ENCODE results near the gene CPAMD8. TPM values are rescaled to one million over a fixed set of nuclear protein-coding genes. Genes with fewer than 3 reads are reported as not detected.
"Not testable (repeated sequence)": the region's sequence is repeated elsewhere in the genome, so short reads cannot be mapped to it uniquely, and the experiment has no call there.

Gene CPAMD8
- total RNA-seq, 1 experiment from 2014 or later: 0.11 TPM

DNA sequence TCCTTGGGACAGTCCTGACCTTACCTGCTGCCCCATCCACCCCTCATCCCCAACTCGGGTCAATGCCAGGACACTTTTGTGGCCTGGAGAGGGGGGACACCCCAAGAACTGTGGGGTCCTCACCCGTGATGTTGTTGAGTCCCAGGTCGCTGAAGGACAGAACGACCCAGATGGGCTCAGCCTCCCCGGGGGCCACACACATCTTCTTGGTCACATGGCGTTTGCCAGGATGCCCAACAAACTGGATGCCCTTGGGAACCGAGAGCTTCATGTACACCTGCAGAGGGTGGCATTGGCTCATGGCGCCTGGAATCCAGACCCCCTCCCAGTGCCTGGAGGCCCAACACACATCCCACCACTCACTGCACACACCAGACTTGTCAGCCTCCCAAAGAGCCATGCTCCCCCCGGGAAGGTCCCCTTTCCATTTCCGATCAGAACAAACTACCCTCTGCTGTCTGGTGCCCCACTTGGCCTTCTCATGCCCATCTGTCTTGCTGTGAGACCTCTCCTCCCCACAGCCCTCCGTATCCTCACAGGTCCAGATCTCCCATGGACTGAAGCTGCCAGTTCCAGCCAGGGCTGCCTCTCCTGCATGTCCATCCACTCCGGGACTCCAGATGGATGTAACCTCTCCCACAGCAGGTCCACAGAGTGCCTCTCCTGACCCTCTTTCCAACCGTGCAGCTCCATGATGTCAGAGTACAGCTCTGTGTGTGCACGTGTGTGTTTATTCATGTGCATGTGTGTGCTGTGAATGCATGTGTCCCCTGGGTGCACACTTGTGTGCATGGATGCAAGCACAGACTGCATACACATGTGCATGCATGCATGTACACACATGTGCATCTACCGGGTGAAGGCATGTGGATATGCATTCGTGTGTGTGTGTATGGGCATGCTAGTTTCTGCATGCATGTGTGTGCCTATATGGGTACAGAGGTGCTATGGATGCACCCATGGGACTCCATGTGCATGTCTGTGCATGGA lies 79.4 kb downstream of the CPAMD8 start:
- no peak for DNase-seq (ENCODE audit: low read depth)

DNA sequence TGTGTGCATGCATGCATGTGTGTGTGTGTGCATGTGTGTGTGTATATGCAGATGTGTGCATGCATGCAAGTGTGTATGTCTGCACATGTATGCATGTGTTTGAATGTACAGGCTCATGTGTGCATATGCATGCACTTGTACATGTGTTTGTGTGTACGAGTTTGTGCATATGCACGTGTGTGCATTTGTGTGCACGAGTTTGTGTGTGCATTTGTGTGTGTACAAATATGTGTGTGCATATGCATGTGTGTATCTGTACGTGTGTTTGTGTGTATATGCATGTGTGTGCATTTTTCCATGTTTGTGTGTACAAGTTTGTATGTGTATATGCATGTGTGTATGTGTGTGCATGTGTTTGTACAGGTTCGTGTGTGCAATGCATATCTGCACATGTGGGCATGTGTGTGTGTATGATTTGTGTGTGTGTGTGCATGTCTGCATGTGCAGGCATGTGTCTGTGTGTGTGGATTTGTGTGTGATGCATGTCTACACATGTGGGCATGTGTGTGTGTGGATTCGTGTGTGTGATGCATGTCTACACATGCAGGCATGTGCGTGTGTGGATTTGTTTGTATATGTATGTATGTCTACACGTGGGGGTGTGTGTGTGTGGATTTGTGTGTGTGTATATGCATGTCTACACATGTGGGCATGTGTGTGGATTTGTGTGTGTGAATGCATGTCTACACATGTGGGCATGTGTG lies 80.7 kb downstream of the CPAMD8 start:
- DNase-seq (ENCODE audit: low read depth): no peak

DNA sequence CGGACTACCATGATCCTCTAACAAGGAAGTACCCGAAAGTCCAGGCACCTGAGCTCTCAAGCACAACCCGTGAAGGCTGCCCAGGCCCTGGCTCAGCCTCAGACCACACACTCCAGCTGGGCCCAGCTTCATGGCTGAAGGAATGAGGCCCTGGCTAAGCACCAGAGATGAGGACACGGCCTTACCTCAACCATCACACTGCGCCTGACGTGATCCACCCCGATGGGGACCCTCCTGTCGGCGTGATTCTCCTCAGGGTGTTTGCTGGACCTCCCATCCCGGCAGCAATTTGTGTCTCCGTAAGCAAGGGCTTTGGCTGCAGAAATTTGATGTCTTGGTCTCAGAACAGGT lies 81.3 kb downstream of the CPAMD8 start:
- DNase-seq (ENCODE audit: low read depth): no peak

DNA sequence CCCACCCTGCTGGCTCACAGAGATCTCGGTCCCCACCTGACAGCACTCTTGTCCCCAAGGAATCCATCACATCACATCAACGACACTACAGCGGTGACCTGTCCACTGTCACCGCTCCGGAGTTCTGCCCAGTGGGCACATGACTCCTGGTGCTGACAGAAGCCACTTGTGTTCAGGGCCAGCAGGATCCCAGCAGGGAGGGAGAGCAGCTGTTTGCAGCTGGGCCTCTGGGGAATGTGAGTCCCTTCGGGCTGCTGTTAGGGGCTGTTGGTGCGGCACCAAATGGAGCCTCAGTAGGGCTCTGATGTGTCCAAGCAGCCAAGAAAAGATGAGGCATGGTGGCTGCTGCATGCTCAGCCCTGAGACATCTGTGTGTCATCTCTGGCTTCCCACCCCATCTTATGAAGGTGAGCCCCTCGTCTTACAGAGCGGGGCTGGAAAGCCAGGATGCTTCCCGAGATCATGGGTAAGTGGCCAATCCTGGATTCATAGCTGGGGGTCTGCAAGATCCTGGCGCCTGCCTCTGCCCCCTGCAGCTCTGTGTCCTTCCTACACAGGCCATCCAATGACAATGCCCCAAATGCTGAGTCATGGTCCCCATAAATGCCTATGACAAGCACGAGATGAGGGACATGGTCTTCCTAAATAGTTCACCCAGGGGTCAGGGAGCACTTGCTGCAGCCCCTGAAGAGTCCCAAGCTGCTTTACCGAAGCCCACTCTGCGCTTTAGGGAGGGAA lies 81.8 kb downstream of the CPAMD8 start:
- no peak for DNase-seq (ENCODE audit: low read depth)

DNA sequence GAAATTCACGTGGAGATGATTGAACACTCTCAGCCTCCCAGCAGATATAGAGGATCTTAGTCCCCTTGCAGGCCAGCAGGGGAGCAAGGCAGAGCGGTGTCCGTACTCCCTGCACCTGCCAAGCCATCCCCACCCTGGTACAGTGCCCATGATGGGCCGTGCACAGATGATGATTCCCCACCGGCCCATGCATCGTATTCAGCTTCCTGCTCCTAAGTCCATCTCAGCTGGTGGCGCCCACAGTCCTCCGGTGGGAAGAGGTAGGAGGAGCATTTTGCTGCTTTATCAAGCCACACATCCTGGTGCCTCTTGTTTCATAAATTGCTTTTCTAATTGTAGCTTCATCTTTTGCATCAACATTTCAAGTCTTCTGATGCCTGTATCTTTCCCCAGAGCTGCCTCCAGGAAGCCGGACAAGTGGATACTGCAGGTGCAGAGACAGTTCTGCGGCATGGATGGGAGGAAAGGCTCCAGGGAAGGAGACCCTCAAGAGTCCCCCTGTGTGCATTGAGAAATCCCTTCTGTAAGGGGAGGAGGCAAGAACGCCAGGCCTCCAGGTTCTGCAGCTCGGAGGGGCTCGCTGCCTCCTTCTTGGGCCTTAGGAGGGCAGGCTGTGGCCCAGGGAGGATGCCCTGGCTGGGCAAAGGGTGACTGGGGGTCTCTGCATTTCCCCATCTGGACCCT lies 82.5 kb downstream of the CPAMD8 start:
- no peak for DNase-seq (ENCODE audit: low read depth)

DNA sequence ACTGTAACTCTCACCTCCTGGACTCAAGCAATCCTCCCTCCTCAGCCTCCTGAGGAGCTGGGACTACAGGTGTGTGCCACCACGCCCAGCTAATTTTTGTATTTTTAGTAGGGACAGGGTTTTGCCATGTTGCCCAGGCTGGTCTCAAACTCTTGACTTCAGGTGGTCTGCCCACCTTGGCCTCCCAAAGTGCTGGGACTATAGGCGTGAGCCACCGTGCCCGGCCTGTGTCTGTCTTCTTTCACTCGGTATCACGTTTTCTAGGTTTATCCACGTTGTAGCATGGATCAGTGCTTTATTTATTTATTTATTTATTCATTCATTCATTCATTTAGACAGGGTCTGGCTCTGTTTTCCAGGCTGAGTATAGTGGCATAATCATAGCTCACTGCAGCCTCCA lies 83.5 kb downstream of the CPAMD8 start:
- not testable (repeated sequence) for DNase-seq (ENCODE audit: low read depth)

DNA sequence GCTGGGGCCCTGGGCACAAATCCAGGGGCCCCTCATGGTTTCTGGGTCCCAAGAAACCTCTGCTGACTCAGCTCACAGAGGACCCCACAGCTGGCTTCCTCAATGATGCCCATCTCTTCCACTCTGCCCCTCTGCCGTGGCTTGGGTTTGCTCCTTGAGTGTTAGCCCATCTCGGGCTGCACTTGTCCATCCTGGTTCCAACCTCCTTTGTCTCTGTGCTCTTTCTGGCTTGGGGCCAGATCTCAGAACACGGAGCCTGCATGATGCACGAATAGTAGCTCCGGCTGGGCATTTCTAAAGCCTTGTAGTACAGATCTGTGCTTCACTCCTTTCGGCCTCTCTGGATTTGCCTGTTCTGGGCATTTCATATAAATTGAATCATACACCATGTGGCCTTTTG lies 84.0 kb downstream of the CPAMD8 start:
- DNase-seq (ENCODE audit: low read depth): no peak

DNA sequence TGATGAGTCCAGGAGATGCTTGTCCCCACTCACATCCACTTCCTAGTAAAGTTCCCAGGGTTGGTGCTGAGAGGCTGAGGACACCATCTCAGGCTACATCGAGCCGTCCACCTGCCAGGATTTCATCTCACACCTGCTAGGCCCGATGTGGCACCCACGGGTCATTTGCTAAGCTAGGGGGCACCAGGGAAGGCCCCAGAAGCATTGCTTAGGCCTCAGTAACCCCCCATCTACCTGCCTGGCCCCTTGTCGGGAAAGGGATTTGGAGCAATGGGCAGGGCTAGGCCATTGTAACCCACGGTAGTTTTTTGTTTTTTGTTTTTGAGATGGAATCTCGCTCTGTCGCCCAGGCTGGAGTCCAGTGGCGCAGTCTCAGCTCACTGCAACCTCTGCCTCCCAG lies 86.0 kb downstream of the CPAMD8 start:
- no peak for DNase-seq (ENCODE audit: low read depth)

DNA sequence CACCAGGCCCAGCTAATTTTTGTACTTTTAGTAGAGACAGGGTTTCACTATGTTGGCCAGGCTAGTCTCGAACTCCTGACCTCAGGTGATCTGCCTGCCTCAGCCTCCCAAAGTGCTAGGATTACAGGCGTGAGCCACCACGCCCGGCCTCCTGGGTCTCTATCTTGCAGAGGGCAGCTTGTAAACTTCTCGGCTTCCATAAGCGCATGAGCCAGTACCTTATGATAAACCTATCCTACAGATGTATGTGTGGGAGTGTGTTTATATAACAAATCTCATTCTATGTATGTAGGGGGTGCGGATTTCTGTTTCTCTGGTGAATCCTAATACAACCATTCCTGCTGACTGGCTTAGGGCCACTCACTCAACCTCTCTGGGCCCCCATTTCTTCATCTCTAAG lies 86.5 kb downstream of the CPAMD8 start:
- DNase-seq (ENCODE audit: low read depth): not testable (repeated sequence)

DNA sequence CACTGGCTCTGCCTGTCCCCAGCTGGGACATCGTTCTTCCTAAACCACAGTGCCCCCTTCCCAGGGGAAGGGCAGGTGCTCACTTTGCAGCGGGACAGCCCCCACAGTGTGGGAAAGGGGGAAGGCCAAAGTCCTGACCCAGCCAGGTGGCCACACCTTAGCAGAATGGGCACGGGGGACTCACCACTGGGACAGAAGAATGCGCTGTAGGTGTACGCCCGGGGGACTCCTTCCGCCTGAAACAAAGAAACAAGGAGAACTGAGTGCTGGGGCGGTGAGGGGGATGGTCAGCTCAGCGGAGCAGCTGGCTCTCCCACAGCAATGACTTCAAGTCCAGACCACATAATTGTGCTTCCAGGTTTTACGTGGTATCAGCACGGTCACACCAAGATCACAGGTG lies 88.4 kb downstream of the CPAMD8 start:
- DNase-seq (ENCODE audit: low read depth): no peak

DNA sequence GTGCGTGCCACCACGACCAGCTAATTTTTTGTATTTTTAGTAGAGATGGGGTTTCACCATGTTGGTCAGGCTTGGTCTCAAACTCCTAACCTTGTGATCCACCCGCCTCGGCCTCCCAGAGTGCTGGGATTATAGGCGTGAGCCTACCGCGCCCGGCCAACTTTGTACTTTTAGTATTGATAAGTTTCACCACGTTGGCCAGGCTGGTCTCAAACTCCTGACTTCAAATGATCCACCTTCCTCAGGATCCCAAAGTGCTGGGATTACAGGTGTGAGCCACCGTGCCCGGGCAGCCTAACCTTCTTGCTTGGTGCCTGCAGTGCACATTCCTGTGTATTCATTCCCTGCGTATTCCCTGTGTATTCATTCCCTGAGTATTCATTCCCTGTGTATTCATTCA lies 88.8 kb downstream of the CPAMD8 start:
- DNase-seq (ENCODE audit: low read depth): not testable (repeated sequence)

DNA sequence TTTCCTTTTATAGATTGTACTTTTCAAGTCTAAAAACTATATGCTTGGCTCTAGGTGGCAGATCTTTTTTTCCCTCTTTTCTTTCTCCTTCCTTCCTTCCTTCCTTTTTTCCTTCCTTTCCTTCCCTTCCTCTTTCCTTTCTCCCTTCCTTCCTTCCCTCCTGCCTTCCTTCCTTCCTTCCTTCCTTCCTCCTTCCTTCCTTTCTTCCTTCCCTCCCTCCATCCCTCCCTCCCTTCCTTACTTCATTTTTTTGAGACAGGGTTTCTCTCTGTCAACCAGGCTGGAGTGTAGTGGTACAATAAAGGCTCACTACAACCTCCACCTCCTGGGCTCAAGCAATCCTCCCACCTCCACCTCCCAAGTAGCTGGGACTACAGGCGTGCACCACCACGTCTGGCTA lies 89.7 kb downstream of the CPAMD8 start:
- no peak for DNase-seq (ENCODE audit: low read depth)

DNA sequence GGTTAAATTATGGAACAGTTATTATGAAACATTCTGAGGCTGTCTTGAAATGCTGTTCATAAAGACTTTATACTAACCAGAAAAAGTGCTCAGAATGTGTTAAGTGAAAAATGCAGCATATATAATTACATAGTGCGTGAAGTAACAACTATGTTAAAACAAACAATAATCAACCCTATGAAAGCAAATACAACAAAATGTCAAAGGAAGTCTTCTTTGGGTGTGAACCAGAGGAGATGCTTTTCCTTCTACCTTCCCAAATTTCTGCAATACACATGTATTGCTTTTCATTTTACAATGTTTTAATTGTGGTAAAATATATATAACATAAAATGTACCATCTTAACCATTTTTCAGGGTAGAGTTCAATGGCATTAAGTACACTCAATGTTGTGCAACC lies 92.1 kb downstream of the CPAMD8 start:
- DNase-seq (ENCODE audit: low read depth): no peak

DNA sequence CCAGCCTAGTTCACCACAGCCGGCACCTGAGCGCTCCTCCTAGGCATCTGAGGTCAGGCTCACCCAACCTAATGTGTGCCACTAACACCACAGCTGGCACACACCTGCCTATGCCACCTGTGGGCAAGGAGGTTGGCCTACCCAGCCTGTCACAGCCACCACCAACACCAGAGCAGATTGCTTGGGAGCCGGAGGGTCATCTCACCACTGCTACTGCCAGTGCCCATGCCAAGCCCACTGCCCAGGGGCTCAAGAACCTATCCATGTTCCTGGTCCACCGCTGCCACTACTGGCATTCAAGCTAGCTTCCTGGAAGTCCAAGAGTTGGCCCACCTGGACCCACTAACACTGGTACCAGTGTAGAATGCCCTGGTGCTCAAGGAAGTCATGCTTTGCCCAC lies 95.3 kb downstream of the CPAMD8 start:
- no peak for DNase-seq (ENCODE audit: low read depth)

DNA sequence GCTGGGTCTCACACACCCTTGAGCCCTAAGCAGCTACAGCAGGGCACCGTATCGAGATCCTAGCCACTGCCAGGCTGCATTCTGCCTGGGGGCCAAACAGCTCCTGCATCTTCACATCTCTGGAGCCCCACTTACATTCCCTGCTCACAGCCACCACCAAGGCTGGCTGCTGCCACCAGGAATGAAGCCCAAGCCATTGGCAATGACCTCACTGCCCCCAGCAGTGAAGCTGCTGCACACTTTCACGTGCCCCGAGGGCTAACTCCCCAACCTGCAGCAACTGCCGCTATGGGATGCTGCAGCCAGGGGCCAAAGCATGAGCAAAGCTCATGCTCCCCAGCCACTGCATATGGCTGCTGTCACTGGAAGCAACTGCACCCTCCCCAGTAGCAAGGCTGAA lies 95.9 kb downstream of the CPAMD8 start:
- DNase-seq (ENCODE audit: low read depth): no peak

DNA sequence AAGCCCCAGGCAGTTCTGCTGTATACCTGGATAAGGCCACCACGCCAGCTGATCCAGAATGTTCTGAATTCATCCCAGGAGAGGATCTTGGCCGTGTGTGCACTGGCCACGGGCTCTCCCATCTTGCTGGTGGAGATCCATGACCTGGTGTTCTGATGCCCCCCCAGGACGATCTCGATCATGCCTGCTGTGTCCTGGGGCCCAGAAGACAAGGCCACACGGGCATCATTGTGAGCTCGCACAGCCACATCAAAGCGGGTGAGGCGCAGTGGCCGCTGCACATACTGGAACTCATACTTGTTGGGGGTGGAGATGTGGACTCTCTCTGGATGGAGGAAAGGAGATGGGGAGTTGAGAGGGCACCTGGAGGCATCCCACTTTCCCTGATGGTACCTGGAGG lies 97.7 kb downstream of the CPAMD8 start:
- no peak for DNase-seq (ENCODE audit: low read depth)

DNA sequence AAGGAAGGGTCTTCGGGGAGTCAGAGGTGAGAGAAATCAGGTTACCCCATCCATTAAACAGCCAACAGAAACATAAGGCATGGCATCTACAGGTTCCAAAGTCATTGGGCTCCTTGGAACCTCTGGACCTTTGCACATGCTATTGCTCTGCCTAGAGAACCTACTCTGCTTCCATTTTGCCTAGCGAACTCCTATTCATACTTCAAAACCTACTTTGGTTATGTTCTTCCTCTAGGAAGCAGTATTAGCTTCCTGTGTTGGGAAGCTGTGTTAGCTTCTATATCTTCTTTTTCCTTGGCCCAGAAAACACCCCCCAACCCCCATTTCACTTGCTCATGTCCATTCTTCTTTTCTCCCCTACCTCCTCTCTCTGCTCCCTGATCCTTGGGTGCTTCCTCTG lies 98.3 kb downstream of the CPAMD8 start:
- no peak for DNase-seq (ENCODE audit: low read depth)

DNA sequence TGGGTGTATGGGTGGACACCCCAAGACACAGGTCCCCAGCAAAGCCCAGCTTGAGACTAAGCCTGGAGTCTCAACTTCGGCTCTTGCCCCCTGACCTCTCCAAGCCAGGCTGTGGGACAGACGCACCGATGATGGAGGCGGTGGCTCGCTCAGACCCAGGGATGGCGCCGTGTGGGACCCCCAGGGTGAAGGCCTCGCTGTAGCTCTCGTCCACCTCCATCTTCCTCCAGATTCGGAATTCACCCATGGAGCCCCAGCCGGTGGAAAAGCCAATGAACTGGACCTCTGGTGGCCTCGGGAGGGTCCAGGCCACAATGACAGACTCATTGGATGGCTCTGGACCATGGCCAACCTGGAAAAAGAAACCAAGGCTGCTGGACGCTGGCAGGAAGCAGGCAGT lies 98.7 kb downstream of the CPAMD8 start:
- no peak for DNase-seq (ENCODE audit: low read depth)

DNA sequence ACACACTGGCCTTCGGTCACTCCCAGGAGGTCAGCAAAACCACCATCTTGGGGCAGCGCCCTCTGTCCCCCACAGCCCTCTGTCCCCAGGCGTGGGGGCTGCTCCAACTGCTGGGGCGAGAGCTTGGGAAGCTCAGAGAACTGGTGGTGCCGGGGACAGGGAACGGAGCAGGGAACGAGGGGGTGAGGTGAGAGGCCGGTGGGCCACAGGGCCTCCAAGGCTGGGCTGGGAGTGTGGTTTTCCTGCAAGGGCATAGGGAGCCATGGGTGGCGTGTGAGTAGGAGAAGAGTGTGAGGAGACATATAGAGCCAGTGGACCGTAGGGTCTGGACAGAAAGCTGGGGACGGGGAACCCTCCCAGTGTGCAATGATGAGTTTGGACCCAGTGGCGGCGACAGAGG lies 103.7 kb downstream of the CPAMD8 start:
- no peak for DNase-seq (ENCODE audit: low read depth)

DNA sequence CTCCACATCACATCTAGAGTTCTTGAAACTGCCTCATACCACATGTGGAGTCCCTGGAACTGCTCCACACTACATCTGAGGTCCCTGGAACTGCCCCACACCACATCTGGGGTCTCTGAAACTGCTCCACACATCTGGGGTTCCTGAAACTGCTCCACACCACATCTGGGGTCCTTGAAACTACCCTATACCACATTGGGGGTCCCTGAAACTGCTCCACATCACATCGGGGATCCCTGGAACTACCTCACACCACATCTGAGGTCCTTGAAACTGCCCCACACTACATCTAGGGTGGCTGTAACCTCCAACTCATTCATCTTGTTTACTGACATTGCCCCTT lies 104.0 kb downstream of the CPAMD8 start:
- DNase-seq (ENCODE audit: low read depth): no peak

DNA sequence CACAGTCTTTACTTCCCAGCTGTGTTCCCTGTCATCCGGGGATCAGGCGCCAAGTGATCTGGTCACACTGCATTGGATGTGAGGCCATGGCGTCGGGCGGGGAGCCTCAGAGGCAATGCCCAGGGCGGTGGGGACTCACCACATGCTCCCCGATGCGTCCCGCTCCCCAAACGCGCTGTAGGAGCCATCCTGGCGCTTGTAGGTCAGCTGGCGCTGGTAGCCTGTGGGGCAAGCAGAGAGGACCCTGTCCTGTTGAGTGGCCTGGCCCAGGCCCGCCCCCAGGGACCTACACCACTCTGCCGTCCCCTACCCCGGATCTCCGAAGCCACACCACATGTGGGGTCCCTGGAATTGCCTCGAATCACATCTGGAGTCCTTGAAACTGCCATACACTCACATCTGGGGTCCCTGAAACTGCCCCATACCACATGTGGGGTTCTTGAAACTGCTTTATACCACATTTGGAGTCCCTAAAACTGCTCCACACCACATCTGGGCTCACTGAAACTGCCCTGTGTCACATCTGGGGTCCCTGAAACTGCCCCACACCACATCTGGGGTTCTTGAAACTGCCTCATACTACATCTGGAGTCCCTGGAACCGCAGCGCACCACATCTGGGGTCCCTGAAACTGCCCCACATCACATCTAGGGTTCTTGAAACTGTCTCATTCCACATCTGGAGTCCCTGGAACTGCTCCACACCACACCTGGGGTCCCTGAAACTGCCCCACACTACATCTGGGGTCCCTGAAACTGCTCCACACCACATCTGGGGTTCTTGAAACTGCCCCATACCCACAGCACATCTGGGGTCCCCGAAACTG lies 104.6 kb downstream of the CPAMD8 start:
- no peak for DNase-seq (ENCODE audit: low read depth)

All from LHCN-M2 (cell line).